SK-N-SH (cell line): Measurements from ENCODE around the gene DIO3.

Experiments used
- EZH2phosphoT487 ChIP-seq: fragments of 200-600 bp; sonication (generic); IDR thresholded peaks from 2 replicates; pipeline ENCODE4 v1.6.1; 2017; ENCODE audit warnings: low read depth, mixed run types, mild to moderate bottlenecking, antibody characterized with exemption, moderate library complexity, borderline replicate concordance
- FOXJ3 ChIP-seq: sonication (generic); formaldehyde crosslinking; IDR thresholded peaks from 2 replicates; pipeline ENCODE4 v1.5.1; 2020; ENCODE audit warnings: mild to moderate bottlenecking, missing genetic modification reagents
- FOXM1 ChIP-seq: IDR thresholded peaks from 2 replicates; pipeline ENCODE4 v1.4.0; 2012; ENCODE audit warnings: low read depth, mild to moderate bottlenecking
- GABPA ChIP-seq: IDR thresholded peaks from 2 replicates; pipeline ENCODE4 v1.4.0; 2012; ENCODE audit warnings: low read depth, mild to moderate bottlenecking
- GATA2 ChIP-seq: sonication (generic); formaldehyde crosslinking; IDR thresholded peaks from 2 replicates; pipeline ENCODE4 v1.5.0; 2020; ENCODE audit warnings: mild to moderate bottlenecking, missing genetic modification reagents
- JUND ChIP-seq: IDR thresholded peaks from 2 replicates; pipeline ENCODE4 v1.4.0; 2012
- POLR2AphosphoS5 ChIP-seq: IDR thresholded peaks from 2 replicates; pipeline ENCODE4 v1.6.1; 2012; ENCODE audit warnings: low read depth, low read length
- RAD21 ChIP-seq: IDR thresholded peaks from 2 replicates; pipeline ENCODE4 v1.6.1; 2012; ENCODE audit warnings: mild to moderate bottlenecking, low read length
- RCOR1 ChIP-seq: fragments of 150-350 bp; IDR thresholded peaks from 2 replicates; pipeline ENCODE4 v1.6.1; 2017; ENCODE audit warnings: antibody characterized with exemption, low read length
- SIN3A ChIP-seq: IDR thresholded peaks from 2 replicates; pipeline ENCODE4 v1.6.1; 2012; ENCODE audit warnings: low read depth, mild to moderate bottlenecking, low read length, moderate library complexity, borderline replicate concordance
- TCF12 ChIP-seq: IDR thresholded peaks from 2 replicates; pipeline ENCODE4 v1.4.0; 2012
- TEAD4 ChIP-seq: IDR thresholded peaks from 2 replicates; pipeline ENCODE4 v1.4.0; 2012; ENCODE audit warnings: mild to moderate bottlenecking, borderline replicate concordance; ENCODE audit not compliant: insufficient read depth
- TF ChIP-seq, protein P1 (sequence below): fragments of 200-600 bp; sonication (generic); IDR thresholded peaks from 2 replicates; pipeline ENCODE4 v1.6.1; 2017; ENCODE audit warnings: antibody characterized with exemption, mild to moderate bottlenecking, moderate library complexity
- TF ChIP-seq, protein P2 (sequence below): IDR thresholded peaks from 2 replicates; pipeline ENCODE4; 2012

DNA sequence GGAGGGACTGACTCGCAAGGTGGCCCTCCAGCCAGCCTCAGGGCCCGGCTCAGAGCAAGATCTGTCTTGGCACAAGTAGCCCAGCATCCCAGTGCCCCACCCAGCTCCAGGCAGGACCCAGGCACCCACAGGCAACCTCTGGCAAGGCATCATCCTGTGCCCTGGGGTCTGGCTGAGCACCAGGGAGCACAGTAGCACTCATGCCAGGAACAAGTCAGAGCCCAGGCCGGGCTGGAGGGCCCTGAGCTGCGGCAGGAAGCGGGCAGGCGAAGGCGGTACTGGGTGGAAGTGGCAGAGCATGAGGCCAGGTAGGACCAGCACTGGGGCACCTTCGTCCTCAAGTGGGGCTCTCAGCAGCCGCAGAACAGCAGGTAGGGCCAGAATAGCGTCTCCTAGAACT lies 5.2 kb upstream of the DIO3 start:
- TF ChIP-seq RCOR1 (no peak), EZH2phosphoT487 (no peak), POLR2AphosphoS5 (no peak), JUND (no peak), GATA2 (CRISPR knock-in tag) (no peak), SIN3A (no peak), FOXJ3 (CRISPR knock-in tag) (no peak), TCF12 (no peak), GABPA (no peak), TEAD4 (no peak), RAD21 (no peak), FOXM1 (no peak)
- TF ChIP-seq, protein P1, sequence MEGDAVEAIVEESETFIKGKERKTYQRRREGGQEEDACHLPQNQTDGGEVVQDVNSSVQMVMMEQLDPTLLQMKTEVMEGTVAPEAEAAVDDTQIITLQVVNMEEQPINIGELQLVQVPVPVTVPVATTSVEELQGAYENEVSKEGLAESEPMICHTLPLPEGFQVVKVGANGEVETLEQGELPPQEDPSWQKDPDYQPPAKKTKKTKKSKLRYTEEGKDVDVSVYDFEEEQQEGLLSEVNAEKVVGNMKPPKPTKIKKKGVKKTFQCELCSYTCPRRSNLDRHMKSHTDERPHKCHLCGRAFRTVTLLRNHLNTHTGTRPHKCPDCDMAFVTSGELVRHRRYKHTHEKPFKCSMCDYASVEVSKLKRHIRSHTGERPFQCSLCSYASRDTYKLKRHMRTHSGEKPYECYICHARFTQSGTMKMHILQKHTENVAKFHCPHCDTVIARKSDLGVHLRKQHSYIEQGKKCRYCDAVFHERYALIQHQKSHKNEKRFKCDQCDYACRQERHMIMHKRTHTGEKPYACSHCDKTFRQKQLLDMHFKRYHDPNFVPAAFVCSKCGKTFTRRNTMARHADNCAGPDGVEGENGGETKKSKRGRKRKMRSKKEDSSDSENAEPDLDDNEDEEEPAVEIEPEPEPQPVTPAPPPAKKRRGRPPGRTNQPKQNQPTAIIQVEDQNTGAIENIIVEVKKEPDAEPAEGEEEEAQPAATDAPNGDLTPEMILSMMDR, result no peak
- TF ChIP-seq, protein P2, sequence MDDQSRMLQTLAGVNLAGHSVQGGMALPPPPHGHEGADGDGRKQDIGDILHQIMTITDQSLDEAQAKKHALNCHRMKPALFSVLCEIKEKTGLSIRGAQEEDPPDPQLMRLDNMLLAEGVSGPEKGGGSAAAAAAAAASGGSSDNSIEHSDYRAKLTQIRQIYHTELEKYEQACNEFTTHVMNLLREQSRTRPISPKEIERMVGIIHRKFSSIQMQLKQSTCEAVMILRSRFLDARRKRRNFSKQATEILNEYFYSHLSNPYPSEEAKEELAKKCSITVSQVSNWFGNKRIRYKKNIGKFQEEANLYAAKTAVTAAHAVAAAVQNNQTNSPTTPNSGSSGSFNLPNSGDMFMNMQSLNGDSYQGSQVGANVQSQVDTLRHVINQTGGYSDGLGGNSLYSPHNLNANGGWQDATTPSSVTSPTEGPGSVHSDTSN, result no peak
